K562 (cell line): ENCODE measurements around the gene PARD3. TPM values are rescaled to one million over a fixed set of nuclear protein-coding genes. Genes with fewer than 3 reads are reported as not detected.

Source experiments
- ATAC-seq: fragments of 200-7000 bp; cut with Tn5 transposase; 3 replicates; pipeline ENCODE4 v1.9.1; 2020; ENCODE audit warnings: moderate library complexity
- BruUV-seq: library from RNA; stranded (reverse); fragments of 400-500 nt; replicated peaks from 2 replicates; lab custom pipeline; 2021; lab: Mats Ljungman, UMichigan
- CTCF ChIA-PET: fragments of 300-600 bp; formaldehyde crosslinking; extraction: SDS; loops from one replicate; lab custom pipeline; 2021; ENCODE audit warnings: low intra/inter-chr PET ratio; lab: Yijun Ruan, JAX
- POLR2A ChIA-PET: fragments of 300-600, 350-650 bp; sonication (Branson Sonifier 250); formaldehyde crosslinking; extraction: SDS; loops from one replicate; lab custom pipeline; 2021; ENCODE audit warnings: antibody characterized with exemption, inconsistent platforms; lab: Yijun Ruan, JAX
- DNase-seq, 4 experiments: peaks; one replicate each; pipeline versions ENCODE4 v3.0.0 to v3.0.0-alpha.2; 2011 to 2018; ENCODE audit warnings: low spot score in 3 of 4, mixed read lengths in 3 of 4; ENCODE audit errors: extremely low read depth in 1 of 4
- FAIRE-seq: peaks from 2 replicates; lab custom pipeline; 2011; peaks lifted over from hg19 to GRCh38; lab: Jason Lieb, UNC
- H2AFZ ChIP-seq: 2 replicates; pipeline ENCODE4 v1.6.0; 2011; ENCODE audit warnings: low read depth, low read length, control low read depth, inconsistent platforms
- H3K27ac ChIP-seq: fragments of 200-600 bp; 3 replicates; pipeline ENCODE4 v1.8.0; 2011; ENCODE audit warnings: low read depth, mild to moderate bottlenecking, control low read depth, inconsistent platforms, low read length, moderate library complexity, mixed read lengths; ENCODE audit errors: extremely low read depth
- H3K27me3 ChIP-seq, 2 experiments: fragments of 300-600 bp in 1 of 2; 2 replicates in 1 of 2; 3 replicates in 1 of 2; pipeline versions ENCODE4 v1.6.0 to v1.8.0; 2011; ENCODE audit warnings: inconsistent platforms in 2 of 2, low read length in 2 of 2, mild to moderate bottlenecking in 1 of 2, mixed read lengths in 1 of 2, moderate library complexity in 1 of 2; ENCODE audit not compliant: control insufficient read depth in 2 of 2, insufficient read depth in 2 of 2
- H3K36me3 ChIP-seq: fragments of 300-600 bp; 3 replicates; pipeline ENCODE4 v1.8.0; 2011; ENCODE audit warnings: mild to moderate bottlenecking, low read length, inconsistent platforms; ENCODE audit not compliant: control insufficient read depth, insufficient read depth
- H3K4me1 ChIP-seq, 2 experiments: fragments of 200-600 bp in 1 of 2; replicated peaks in 1 of 2; 2 replicates in 1 of 2; 3 replicates in 1 of 2; pipeline versions ENCODE4 v1.5.1 to v1.8.0; 2011; ENCODE audit warnings: inconsistent platforms in 2 of 2, low read length in 2 of 2, mild to moderate bottlenecking in 1 of 2, mixed read lengths in 1 of 2, moderate library complexity in 1 of 2; ENCODE audit not compliant: control insufficient read depth in 2 of 2, insufficient read depth in 2 of 2
- H3K4me2 ChIP-seq: 2 replicates; pipeline ENCODE4 v1.6.1; 2011; ENCODE audit warnings: low read length, control low read depth, inconsistent platforms, mixed read lengths; ENCODE audit not compliant: insufficient read depth
- H3K4me3 ChIP-seq: fragments of 200-600 bp; sonication (generic), shearing (Covaris generic); 2 replicates; pipeline ENCODE4 v1.5.1; 2016; ENCODE audit warnings: control low read depth, inconsistent platforms
- H3K79me2 ChIP-seq: fragments of 200-600 bp; 3 replicates; pipeline ENCODE4 v1.8.0; 2011; ENCODE audit warnings: low read length, inconsistent platforms; ENCODE audit not compliant: control insufficient read depth, insufficient read depth
- H3K9ac ChIP-seq, 2 experiments: 2 replicates each; pipeline versions ENCODE4 v1.6.0 to v1.6.1; 2011; ENCODE audit warnings: low read depth in 2 of 2, low read length in 2 of 2, control low read depth in 1 of 2, inconsistent platforms in 1 of 2, mild to moderate bottlenecking in 1 of 2, mixed read lengths in 1 of 2; ENCODE audit not compliant: insufficient read depth in 1 of 2
- H3K9me1 ChIP-seq: one replicate; pipeline ENCODE4 v1.6.0; 2011; ENCODE audit warnings: inconsistent platforms, mild to moderate bottlenecking, low read length, moderate library complexity; ENCODE audit not compliant: control insufficient read depth, insufficient read depth
- H3K9me3 ChIP-seq: replicated peaks from 2 replicates; pipeline ENCODE4 v1.5.1; 2011; ENCODE audit warnings: low read depth, low read length, inconsistent platforms; ENCODE audit not compliant: control insufficient read depth, insufficient read depth
- H4K20me1 ChIP-seq: replicated peaks from 2 replicates; pipeline ENCODE4 v1.6.1; 2011; ENCODE audit warnings: low read length, inconsistent platforms, mixed read lengths; ENCODE audit not compliant: control insufficient read depth, insufficient read depth
- ARID3B ChIP-seq: fragments of 250-450 bp; sonication (Bioruptor Pico); IDR thresholded peaks from 2 replicates; pipeline ENCODE4 v1.4.0; 2020; ENCODE audit warnings: borderline replicate concordance
- CREBBP ChIP-seq: IDR thresholded peaks from one replicate; pipeline ENCODE4 v1.6.1; 2012; ENCODE audit warnings: low read depth, mild to moderate bottlenecking, control low read depth, inconsistent platforms, low read length
- ILF3 ChIP-seq: fragments of 450-650 bp; IDR thresholded peaks from 2 replicates; pipeline ENCODE4 v1.6.1; 2018; ENCODE audit warnings: antibody characterized with exemption, mild to moderate bottlenecking, moderate library complexity, borderline replicate concordance
- SMAD4 ChIP-seq: fragments of 250-450 bp; sonication (Bioruptor Pico); conservative IDR thresholded peaks from 2 replicates; pipeline ENCODE4 v1.8.0; 2021; ENCODE audit warnings: inconsistent platforms, mild to moderate bottlenecking, moderate library complexity
- SRF ChIP-seq, 2 experiments: fragments of 250-450, 450-650 bp in 1 of 2; sonication (Bioruptor Pico) in 1 of 2; sonication (generic) in 1 of 2; formaldehyde crosslinking; IDR thresholded peaks; 2 replicates each; pipeline versions ENCODE4 v1.5.0 to v1.5.1; 2020 to 2022; ENCODE audit warnings: mild to moderate bottlenecking in 1 of 2, missing genetic modification reagents in 1 of 2
- STAT5B ChIP-seq: fragments of 250-450 bp; sonication (Bioruptor Pico); IDR thresholded peaks from 2 replicates; pipeline ENCODE4 v1.8.0; 2021; ENCODE audit warnings: mild to moderate bottlenecking, inconsistent platforms
- TAF1 ChIP-seq: IDR thresholded peaks from 2 replicates; pipeline ENCODE4 v1.6.1; 2011; ENCODE audit warnings: mild to moderate bottlenecking, low read length, moderate library complexity; ENCODE audit not compliant: insufficient read depth, control insufficient read depth, severe bottlenecking; ENCODE audit errors: extremely low read depth
- ZC3H4 ChIP-seq: sonication (generic); formaldehyde crosslinking; IDR thresholded peaks from 2 replicates; pipeline ENCODE4 v1.9.0; 2021; ENCODE audit warnings: missing genetic modification reagents, borderline replicate concordance
- ZNF507 ChIP-seq: conservative IDR thresholded peaks from 2 replicates; pipeline ENCODE4 v1.6.1; 2017; ENCODE audit warnings: missing genetic modification characterization, missing compliant biosample characterization
- ZZZ3 ChIP-seq: fragments of 450-650 bp; IDR thresholded peaks from 2 replicates; pipeline ENCODE4 v1.6.1; 2016; ENCODE audit warnings: antibody characterized with exemption, mild to moderate bottlenecking, moderate library complexity
- WGBS: fragments of 100-300 bp; shearing (Covaris generic); methylation state at CpG from one replicate; pipeline ENCODE4 v1.1.6; 2016; ENCODE audit warnings: low coverage, mixed read lengths; ENCODE audit not compliant: insufficient coverage; ENCODE audit errors: missing lambda C conversion rate; 5-methylcytosine and 5-hydroxymethylcytosine counted together
- in situ Hi-C: fragments of 300-500 bp; cut with MboI; formaldehyde crosslinking; loops from 4 replicates; pipeline ENCODE4 v1.15.0; 2018; ENCODE audit warnings: inconsistent platforms, mixed read lengths
- intact Hi-C: fragments of 100-400 bp; cut with micrococcal nuclease; formaldehyde crosslinking; loops from 2 replicates; pipeline ENCODE4 v1.14.2; 2022
- polyA plus RNA-seq, 8 experiments: library from polyadenylated mRNA; depleted of rRNA in 4 of 8; stranded (reverse) in 5 of 8; unstranded in 3 of 8; fragments of >200 nt; fragmentation: Nextera tagmentation in 2 of 8; fragmentation: Illumina TruSeq in 1 of 8; extraction: Ambion mirVana in 2 of 8; extraction: Trizol in 1 of 8; gene quantifications; 2 replicates each; pipeline versions ENCODE4 v1.2.1 to v1.2.3, GENCODE V29; 2011 to 2014; ENCODE audit warnings: inconsistent platforms in 1 of 8, missing spikeins in 1 of 8
- total RNA-seq, 7 experiments: library from RNA; depleted of rRNA in 6 of 7; stranded (reverse); fragments of >200 nt in 6 of 7; fragmentation: Illumina TruSeq in 2 of 7; extraction: Trizol in 2 of 7; gene quantifications; 2 replicates each; pipeline versions ENCODE4 v1.2.1 to v1.2.3, GENCODE V29; 2011 to 2021; ENCODE audit warnings: low replicate concordance in 1 of 7

PARD3 gene
- total and polyA plus RNA-seq, 9 of the 15 experiments (the other 6 are each of a cell fraction or from before 2014, with no cell fraction given): 2.7 to 11.7 (median 7.7) TPM

GRCh38 chr10:34187201-34187600, 627.9 kb downstream of the PARD3 start (continued):
- TF ChIP-seq CREBBP: no peak
- no peak for TF ChIP-seq ZNF507 (tag)

GRCh38 chr10:34186745-34187144, 628.4 kb downstream of the PARD3 start:
- BruUV-seq: no TSS peak
- no peak for DNase-seq
- H3K27ac ChIP-seq: no peak overlapping the region
- H3K9me3 ChIP-seq: no peaks in the 10 kb centered on the region
- no peaks in the 10 kb centered on the region for H3K9me1 ChIP-seq
- H3K4me2 ChIP-seq: no peak overlapping the region
- H4K20me1 ChIP-seq: no peaks in the 10 kb centered on the region
- intact Hi-C loops (no loop called here), in situ Hi-C loops (no loop called here)
- H3K27me3 ChIP-seq: peaks cover 0 to 10% of the 10 kb centered on the region in 2 experiments; a peak in 1 of 5 replicates
- no peak for ATAC-seq
- FAIRE-seq: no peak
- CTCF ChIA-PET: no interaction called here
- WGBS: 0% methylated on average over 2 of the region's 3 CpGs
- H3K79me2 ChIP-seq: no peaks in the 10 kb centered on the region
- H3K4me3 ChIP-seq: no peak overlapping the region
- POLR2A ChIA-PET: interaction anchor here (0.7 kb wide), 1 partner anchor 10 kb away, joined by 3 read pairs; no protein-coding TSS in a partner anchor
- no peak overlapping the region for H2AFZ ChIP-seq
- no peak for TF ChIP-seq ZC3H4 (CRISPR knock-in tag)
- TF ChIP-seq TAF1: no peak
- no peak for TF ChIP-seq ILF3
- TF ChIP-seq SMAD4: no peak
- no peak for TF ChIP-seq ARID3B
- no peak for TF ChIP-seq ZZZ3
- no peak for TF ChIP-seq SRF (CRISPR knock-in tag; IDR thresholded peaks at IDR 0.05)
- TF ChIP-seq STAT5B (CRISPR knock-in tag): no peak
- no peaks in the 10 kb centered on the region for H3K36me3 ChIP-seq
- no peak overlapping the region for H3K9ac ChIP-seq
- H3K4me1 ChIP-seq: no peaks in the 10 kb centered on the region
